ENCODE measurements around the gene POU6F2.

POU6F2 gene

GRCh38 chr7:39128287-39128843, 150.7 kb downstream of the POU6F2 start:
- DNase-seq (ENCODE audit: low read depth) = no peak

DNA sequence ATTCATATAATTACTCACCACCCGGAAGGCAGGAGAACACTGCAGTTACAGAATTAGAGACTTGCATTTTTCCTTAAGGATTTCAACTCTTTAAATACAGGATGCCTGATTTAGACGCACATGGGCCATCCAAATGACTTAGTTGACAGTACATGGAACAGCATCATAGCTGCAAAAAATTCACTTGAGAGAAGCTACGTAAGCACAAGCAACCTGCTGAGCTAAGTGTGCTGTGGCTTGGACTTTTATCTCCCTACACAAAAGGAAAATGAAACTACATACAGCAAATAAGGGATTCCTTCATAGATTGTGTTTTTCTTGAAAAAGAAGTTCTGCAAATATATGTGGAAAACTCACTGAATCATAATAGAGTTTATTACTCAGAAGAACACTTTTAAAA, 152.6 kb downstream of the POU6F2 start:
- no peak for DNase-seq (ENCODE audit: low read depth)

- no peak for DNase-seq (ENCODE audit: low read depth)
These were observed 153.3 kb downstream of the POU6F2 start for GRCh38 chr7:39130857-39131526.

GRCh38 chr7:39132306-39132705, 154.6 kb downstream of the POU6F2 start:
- no peak for DNase-seq (ENCODE audit: low read depth)

GRCh38 chr7:39133088-39133487, 155.4 kb downstream of the POU6F2 start:
- DNase-seq (ENCODE audit: low read depth) = no peak

- no peak for DNase-seq (ENCODE audit: low read depth)
These were observed 159.8 kb downstream of the POU6F2 start for GRCh38 chr7:39137480-39137879.

- no peak for DNase-seq (ENCODE audit: low read depth)
These were observed 165.0 kb downstream of the POU6F2 start for GRCh38 chr7:39142750-39143149.

- no peak for DNase-seq (ENCODE audit: low read depth)
These were observed 166.7 kb downstream of the POU6F2 start for GRCh38 chr7:39144420-39144819.

GRCh38 chr7:39145283-39145682, 167.6 kb downstream of the POU6F2 start:
- no peak for DNase-seq (ENCODE audit: low read depth)

- no peak for DNase-seq (ENCODE audit: low read depth)
These were observed 168.2 kb downstream of the POU6F2 start for GRCh38 chr7:39145935-39146334.

GRCh38 chr7:39152701-39153100, 175.0 kb downstream of the POU6F2 start:
- DNase-seq (ENCODE audit: low read depth) = no peak

GRCh38 chr7:39153113-39153512, 175.4 kb downstream of the POU6F2 start:
- DNase-seq (ENCODE audit: low read depth) = no peak

DNA sequence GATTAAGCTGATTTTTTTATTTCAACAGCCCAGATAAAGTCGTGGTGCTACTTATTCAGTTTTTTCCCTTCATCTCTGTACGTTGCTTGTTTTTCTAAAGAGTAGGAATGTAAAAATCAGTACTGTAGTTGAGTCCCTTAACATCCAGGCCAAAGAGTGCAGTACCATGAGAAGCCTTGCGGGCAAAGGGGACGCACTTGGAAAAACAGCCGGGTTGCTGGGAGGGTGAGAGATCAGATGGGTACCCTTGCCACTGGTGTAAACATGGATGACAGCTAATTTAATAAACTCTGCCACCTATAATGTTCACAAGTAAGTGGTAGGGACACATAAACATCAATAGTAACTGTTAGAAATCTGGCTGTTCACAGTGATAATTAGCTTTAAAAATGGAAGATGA, 175.9 kb downstream of the POU6F2 start:
- DNase-seq (ENCODE audit: low read depth) = no peak

DNA sequence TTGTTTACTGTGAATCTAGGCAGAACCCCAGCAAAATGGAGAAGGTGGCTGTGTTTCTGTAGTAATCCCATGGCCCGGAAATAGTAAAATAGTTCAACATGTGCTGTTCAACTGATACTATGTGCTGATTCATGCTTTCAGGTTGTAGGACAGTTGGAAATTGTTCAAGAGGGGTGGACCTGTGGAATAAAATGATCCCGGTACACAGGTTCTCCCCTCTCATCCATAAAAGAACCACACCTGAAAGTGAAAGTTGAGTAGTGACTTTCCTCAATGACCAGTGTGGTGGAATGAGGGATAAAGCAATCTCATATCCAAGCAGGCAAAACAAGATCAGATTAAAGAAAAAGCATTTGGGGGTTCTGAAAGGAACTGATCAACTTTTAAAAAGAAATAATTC, 177.1 kb downstream of the POU6F2 start:
- DNase-seq (ENCODE audit: low read depth) = no peak

- DNase-seq (ENCODE audit: low read depth) = no peak
These were observed 180.7 kb downstream of the POU6F2 start for GRCh38 chr7:39158367-39158766.

DNA sequence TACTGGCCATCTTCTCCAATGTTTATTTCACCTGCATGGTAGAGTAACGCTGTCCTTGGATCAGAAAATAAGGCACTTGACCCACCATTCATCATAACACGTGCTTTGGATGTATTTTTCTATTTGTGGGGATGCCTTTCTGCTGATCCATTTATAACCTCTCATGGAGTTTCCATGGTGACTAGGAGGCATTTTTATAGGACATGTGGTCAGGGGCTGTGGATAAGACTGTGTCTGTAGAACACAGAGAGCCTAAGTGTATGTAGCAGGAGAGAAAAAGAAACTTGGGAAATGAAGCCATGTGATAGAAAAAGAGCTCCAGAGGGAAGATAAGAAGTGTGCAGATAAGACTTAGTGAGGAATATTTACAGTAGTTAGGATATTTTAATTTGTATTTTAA, 184.2 kb downstream of the POU6F2 start:
- DNase-seq (ENCODE audit: low read depth) = no peak

GRCh38 chr7:39164887-39165286, 187.2 kb downstream of the POU6F2 start:
- no peak for DNase-seq (ENCODE audit: low read depth)

DNA sequence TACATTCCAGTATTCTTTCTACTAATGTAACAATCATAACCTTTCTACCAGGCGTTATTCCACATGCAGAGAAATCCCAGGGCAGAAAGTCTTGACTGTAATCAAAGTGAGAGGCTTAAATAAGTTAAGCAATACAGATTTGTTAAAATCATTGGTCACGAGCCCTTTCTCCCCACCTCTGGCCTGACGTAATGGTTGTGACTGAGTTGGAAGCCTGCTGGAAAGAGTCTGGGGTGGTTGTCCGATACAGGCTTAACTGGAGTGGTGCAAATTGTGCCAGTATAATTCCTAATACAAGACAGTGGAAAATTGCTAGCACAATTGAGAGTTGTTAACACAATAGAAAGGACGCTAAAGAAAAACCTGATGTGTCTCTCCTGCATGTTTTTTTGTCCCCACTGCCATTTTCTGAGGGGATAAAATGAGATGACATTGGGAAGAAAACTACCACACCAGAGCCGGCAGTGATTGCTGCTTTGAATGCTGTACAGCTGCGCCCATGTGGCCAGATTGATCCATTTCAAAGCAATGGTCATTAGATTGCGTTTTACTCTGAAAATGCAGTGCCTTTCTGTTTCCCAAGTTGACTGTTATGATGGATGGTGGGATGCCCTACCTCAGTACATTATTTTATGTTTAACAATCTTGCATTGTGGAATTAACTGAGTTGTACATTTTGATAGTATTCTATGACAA, 190.8 kb downstream of the POU6F2 start:
- DNase-seq (ENCODE audit: low read depth) = no peak

DNA sequence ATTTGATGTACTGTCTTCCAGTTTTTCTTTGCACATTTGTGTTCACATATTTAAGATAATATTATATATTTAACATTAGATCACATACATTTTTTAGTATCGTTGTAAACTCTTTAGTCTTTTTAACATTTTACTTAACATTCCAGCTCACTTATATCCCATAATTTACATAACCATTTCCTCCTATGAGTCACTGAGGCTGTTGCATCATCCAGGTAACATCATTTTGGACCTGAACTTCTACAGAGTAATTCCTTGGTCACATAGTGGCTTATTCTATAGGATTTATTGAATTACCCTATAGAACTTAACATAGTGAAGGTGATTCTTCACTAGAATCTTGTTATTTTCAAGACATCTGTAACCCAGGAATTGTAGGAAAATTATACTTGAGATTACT, 194.4 kb downstream of the POU6F2 start:
- no peak for DNase-seq (ENCODE audit: low read depth)

GRCh38 chr7:39181398-39181797, 203.7 kb downstream of the POU6F2 start:
- DNase-seq (ENCODE audit: low read depth) = no peak

DNA sequence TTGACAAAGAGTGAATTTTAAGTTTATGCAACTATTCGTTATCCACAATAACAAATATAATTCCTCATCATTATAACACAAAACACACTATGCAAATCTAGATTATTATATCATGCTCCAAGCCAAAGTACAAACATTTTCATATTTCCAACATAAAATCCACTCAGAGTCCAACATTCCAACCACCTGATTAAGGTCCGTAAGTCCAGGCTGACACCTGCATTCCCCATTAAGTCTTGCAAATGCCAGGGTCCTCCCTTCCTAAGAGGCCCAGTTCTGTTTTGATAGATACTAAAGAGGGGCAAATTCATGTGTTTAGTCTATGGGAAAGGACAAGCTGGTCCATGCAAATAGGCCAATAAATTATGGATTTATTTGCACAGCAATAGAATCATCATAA, 206.1 kb downstream of the POU6F2 start:
- no peak for DNase-seq (ENCODE audit: low read depth)

DNA sequence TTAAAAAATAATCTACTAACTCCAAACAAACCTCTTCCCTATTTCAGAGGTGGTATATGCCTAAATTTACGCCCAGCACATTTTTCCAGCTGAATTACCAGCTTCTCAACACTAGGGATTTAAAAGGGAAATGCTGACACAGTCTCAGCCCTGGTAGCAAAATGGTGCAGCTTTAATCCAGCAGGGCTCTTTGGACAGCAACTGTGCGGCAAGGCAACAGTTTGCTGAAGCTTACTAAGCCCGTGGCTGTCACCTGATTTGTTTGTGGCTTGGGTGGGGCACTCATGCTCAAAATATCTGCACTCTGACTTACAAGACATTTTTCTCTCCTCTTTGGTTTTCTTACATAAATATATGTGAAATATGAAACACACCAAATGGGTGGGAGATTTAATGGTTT, 206.7 kb downstream of the POU6F2 start:
- no peak for DNase-seq (ENCODE audit: low read depth)

DNA sequence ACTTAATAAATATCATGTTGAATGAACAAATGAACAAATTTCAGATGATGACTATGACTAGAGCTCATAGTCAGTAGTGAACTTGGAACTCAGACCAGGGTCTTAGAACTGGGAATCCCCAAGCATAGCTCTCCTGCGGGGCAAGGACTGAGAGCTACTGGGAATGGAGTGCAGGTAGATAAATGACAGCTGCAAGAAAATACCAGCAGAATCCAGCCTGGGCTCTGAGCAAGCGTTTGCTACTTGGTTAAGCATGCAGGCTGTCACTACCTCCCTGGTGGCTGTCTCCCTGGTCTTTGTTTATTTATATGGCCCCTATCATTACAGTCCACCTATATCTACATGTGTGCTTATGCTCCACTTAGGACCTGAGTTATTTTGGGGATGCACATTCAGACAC, 208.4 kb downstream of the POU6F2 start:
- DNase-seq (ENCODE audit: low read depth) = no peak

- DNase-seq (ENCODE audit: low read depth) = no peak
These were observed 209.0 kb downstream of the POU6F2 start for GRCh38 chr7:39186671-39187070.
